K562 (cell line): ENCODE data around the gene LYVE1. TPM values are rescaled to one million over a fixed set of nuclear protein-coding genes. Genes with fewer than 3 reads are reported as not detected.
A peak's percentile ranks its signal among the peaks of the same experiment; 100 is the strongest.

ENCODE experiments used
- CCNT2 ChIP-seq: IDR thresholded peaks from 2 replicates; pipeline ENCODE4 v1.6.1; 2011; ENCODE audit warnings: borderline replicate concordance, low read depth, mild to moderate bottlenecking, moderate library complexity, mixed read lengths, low read length; ENCODE audit not compliant: insufficient read length; ENCODE audit errors: extremely low read depth
- polyA plus RNA-seq, 8 experiments: library from polyadenylated mRNA; depleted of rRNA in 4 of 8; stranded (reverse) in 5 of 8; unstranded in 3 of 8; fragments of >200 nt; fragmentation: Nextera tagmentation in 2 of 8; fragmentation: Illumina TruSeq in 1 of 8; extraction: Ambion mirVana in 2 of 8; extraction: Trizol in 1 of 8; gene quantifications; 2 replicates each; pipeline versions ENCODE4 v1.2.1 to v1.2.3, GENCODE V29; 2011 to 2014; ENCODE audit warnings: inconsistent platforms in 1 of 8, missing spikeins in 1 of 8
- total RNA-seq, 7 experiments: library from RNA; depleted of rRNA in 6 of 7; stranded (reverse); fragments of >200 nt in 6 of 7; fragmentation: Illumina TruSeq in 2 of 7; extraction: Trizol in 2 of 7; gene quantifications; 2 replicates each; pipeline versions ENCODE4 v1.2.1 to v1.2.3, GENCODE V29; 2011 to 2021; ENCODE audit warnings: low replicate concordance in 1 of 7
- TF ChIP-seq, protein P1 (sequence below): fragments of 450-650 bp; IDR thresholded peaks from 2 replicates; pipeline ENCODE4 v1.6.1; 2018; ENCODE audit not compliant: partially characterized antibody
- TF ChIP-seq, protein P2 (sequence below), 2 experiments: fragments of 450-650 bp; formaldehyde crosslinking in 1 of 2; IDR thresholded peaks; 2 replicates each; pipeline versions ENCODE4 v1.4.0 to v1.6.1; 2014 to 2020; ENCODE audit warnings: mild to moderate bottlenecking in 2 of 2, borderline replicate concordance in 1 of 2, low read depth in 1 of 2

The LYVE1 gene
- total and polyA plus RNA-seq, 9 of the 15 experiments (the other 6 are each of a cell fraction or from before 2014, with no cell fraction given): 0.06 to 1.1 (median 0.14) TPM; not detected in 1

GRCh38 chr11:10514202-10514601 is 54.3 kb downstream of the LYVE1 start (continued):
- TF ChIP-seq, protein P1, sequence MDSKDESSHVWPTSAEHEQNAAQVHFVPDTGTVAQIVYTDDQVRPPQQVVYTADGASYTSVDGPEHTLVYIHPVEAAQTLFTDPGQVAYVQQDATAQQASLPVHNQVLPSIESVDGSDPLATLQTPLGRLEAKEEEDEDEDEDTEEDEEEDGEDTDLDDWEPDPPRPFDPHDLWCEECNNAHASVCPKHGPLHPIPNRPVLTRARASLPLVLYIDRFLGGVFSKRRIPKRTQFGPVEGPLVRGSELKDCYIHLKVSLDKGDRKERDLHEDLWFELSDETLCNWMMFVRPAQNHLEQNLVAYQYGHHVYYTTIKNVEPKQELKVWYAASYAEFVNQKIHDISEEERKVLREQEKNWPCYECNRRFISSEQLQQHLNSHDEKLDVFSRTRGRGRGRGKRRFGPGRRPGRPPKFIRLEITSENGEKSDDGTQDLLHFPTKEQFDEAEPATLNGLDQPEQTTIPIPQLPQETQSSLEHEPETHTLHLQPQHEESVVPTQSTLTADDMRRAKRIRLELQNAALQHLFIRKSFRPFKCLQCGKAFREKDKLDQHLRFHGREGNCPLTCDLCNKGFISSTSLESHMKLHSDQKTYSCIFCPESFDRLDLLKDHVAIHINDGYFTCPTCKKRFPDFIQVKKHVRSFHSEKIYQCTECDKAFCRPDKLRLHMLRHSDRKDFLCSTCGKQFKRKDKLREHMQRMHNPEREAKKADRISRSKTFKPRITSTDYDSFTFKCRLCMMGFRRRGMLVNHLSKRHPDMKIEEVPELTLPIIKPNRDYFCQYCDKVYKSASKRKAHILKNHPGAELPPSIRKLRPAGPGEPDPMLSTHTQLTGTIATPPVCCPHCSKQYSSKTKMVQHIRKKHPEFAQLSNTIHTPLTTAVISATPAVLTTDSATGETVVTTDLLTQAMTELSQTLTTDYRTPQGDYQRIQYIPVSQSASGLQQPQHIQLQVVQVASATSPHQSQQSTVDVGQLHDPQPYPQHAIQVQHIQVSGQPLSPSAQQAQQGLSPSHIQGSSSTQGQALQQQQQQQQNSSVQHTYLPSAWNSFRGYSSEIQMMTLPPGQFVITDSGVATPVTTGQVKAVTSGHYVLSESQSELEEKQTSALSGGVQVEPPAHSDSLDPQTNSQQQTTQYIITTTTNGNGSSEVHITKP: no peak
- TF ChIP-seq CCNT2: no peak
- TF ChIP-seq, protein P2, sequence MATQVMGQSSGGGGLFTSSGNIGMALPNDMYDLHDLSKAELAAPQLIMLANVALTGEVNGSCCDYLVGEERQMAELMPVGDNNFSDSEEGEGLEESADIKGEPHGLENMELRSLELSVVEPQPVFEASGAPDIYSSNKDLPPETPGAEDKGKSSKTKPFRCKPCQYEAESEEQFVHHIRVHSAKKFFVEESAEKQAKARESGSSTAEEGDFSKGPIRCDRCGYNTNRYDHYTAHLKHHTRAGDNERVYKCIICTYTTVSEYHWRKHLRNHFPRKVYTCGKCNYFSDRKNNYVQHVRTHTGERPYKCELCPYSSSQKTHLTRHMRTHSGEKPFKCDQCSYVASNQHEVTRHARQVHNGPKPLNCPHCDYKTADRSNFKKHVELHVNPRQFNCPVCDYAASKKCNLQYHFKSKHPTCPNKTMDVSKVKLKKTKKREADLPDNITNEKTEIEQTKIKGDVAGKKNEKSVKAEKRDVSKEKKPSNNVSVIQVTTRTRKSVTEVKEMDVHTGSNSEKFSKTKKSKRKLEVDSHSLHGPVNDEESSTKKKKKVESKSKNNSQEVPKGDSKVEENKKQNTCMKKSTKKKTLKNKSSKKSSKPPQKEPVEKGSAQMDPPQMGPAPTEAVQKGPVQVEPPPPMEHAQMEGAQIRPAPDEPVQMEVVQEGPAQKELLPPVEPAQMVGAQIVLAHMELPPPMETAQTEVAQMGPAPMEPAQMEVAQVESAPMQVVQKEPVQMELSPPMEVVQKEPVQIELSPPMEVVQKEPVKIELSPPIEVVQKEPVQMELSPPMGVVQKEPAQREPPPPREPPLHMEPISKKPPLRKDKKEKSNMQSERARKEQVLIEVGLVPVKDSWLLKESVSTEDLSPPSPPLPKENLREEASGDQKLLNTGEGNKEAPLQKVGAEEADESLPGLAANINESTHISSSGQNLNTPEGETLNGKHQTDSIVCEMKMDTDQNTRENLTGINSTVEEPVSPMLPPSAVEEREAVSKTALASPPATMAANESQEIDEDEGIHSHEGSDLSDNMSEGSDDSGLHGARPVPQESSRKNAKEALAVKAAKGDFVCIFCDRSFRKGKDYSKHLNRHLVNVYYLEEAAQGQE (IDR thresholded peaks at IDR 0.05; ENCODE audit: borderline replicate concordance): peak; percentile 24; the same call in 1 of the 2 replicates
- TF ChIP-seq, protein P2 (CRISPR knock-in tag; IDR thresholded peaks at IDR 0.05; ENCODE audit: low read depth): no peak
